K562 (cell line): ENCODE results near the gene RASGRP2. TPM values are rescaled to one million over a fixed set of nuclear protein-coding genes. Genes with fewer than 3 reads are reported as not detected.

Experiments
- ATF1 ChIP-seq, 2 experiments: fragments of 450-650 bp in 1 of 2; IDR thresholded peaks; 2 replicates each; pipeline ENCODE4 v1.6.1; 2016; ENCODE audit warnings: missing compliant biosample characterization in 1 of 2, missing genetic modification characterization in 1 of 2
- BHLHE40 ChIP-seq: IDR thresholded peaks from 2 replicates; pipeline ENCODE4 v1.6.1; 2011; ENCODE audit warnings: low read length, improper control_type of control experiment
- CBFA2T3 ChIP-seq: fragments of 450-650 bp; IDR thresholded peaks from 2 replicates; pipeline ENCODE4 v1.6.1; 2017
- CGGBP1 ChIP-seq: fragments of 250-450 bp; sonication (Bioruptor Pico); IDR thresholded peaks from 2 replicates; pipeline ENCODE4 v1.9.0; 2021; ENCODE audit warnings: mild to moderate bottlenecking
- CHD2 ChIP-seq: IDR thresholded peaks from 2 replicates; pipeline ENCODE4 v1.6.1; 2011; ENCODE audit warnings: low read depth, low read length
- CXXC5 ChIP-seq: fragments of 250-450 bp; sonication (Bioruptor Pico); IDR thresholded peaks from 2 replicates; pipeline ENCODE4 v1.8.0; 2022; ENCODE audit warnings: inconsistent platforms, mild to moderate bottlenecking, moderate library complexity
- ESRRB ChIP-seq: fragments of 250-450 bp; sonication (Bioruptor Pico); IDR thresholded peaks from 2 replicates; pipeline ENCODE4 v1.5.0; 2020; ENCODE audit warnings: mild to moderate bottlenecking, moderate library complexity, borderline replicate concordance
- HCFC1 ChIP-seq: IDR thresholded peaks from 2 replicates; pipeline ENCODE4 v1.6.1; 2012; ENCODE audit warnings: low read depth, low read length, improper control_type of control experiment
- KLF1 ChIP-seq: fragments of 450-650 bp; IDR thresholded peaks from 2 replicates; pipeline ENCODE4 v1.6.1; 2016; ENCODE audit warnings: missing genetic modification characterization, missing compliant biosample characterization
- L3MBTL2 ChIP-seq: fragments of 450-650 bp; IDR thresholded peaks from 2 replicates; pipeline ENCODE4 v1.6.1; 2016; ENCODE audit warnings: mild to moderate bottlenecking, moderate library complexity
- MAFF ChIP-seq: IDR thresholded peaks from 2 replicates; pipeline ENCODE4 v1.6.1; 2012; ENCODE audit warnings: low read length, improper control_type of control experiment
- MAZ ChIP-seq, 2 experiments: fragments of 450-650 bp in 1 of 2; sonication (generic) in 1 of 2; formaldehyde crosslinking; IDR thresholded peaks in 1 of 2; conservative IDR thresholded peaks in 1 of 2; 2 replicates each; pipeline versions ENCODE4 v1.4.0 to v1.5.0; 2020; ENCODE audit warnings: mild to moderate bottlenecking in 1 of 2, missing genetic modification reagents in 1 of 2
- NR2C1 ChIP-seq, 2 experiments: fragments of 450-650 bp; IDR thresholded peaks; 2 replicates each; pipeline ENCODE4 v1.6.1; 2017; ENCODE audit warnings: mild to moderate bottlenecking in 2 of 2, antibody characterized with exemption in 1 of 2, inconsistent platforms in 1 of 2, missing compliant biosample characterization in 1 of 2, missing genetic modification characterization in 1 of 2
- NR3C1 ChIP-seq: sonication (generic); formaldehyde crosslinking; IDR thresholded peaks from 2 replicates; pipeline ENCODE4 v1.8.1; 2022; ENCODE audit warnings: missing genetic modification reagents
- PHB ChIP-seq: fragments of 250-450 bp; sonication (Bioruptor Pico); IDR thresholded peaks from 2 replicates; pipeline ENCODE4 v1.5.0; 2021
- RBM39 ChIP-seq: fragments of 200-400 bp; formaldehyde crosslinking; optimal IDR thresholded peaks from 2 replicates; pipeline ENCODE3; 2018; ENCODE audit warnings: low read depth, low read length
- RCOR1 ChIP-seq, 2 experiments: IDR thresholded peaks; 2 replicates each; pipeline ENCODE4 v1.6.1; 2012; ENCODE audit warnings: low read depth in 2 of 2, low read length in 2 of 2, borderline replicate concordance in 1 of 2, improper control_type of control experiment in 1 of 2
- TARDBP ChIP-seq: fragments of 450-650 bp; IDR thresholded peaks from 2 replicates; pipeline ENCODE4 v1.6.1; 2016
- YY1 ChIP-seq, 3 experiments: IDR thresholded peaks; 2 replicates each; pipeline ENCODE4 v1.6.1; 2011; ENCODE audit warnings: low read length in 2 of 3, mild to moderate bottlenecking in 2 of 3, moderate library complexity in 2 of 3, borderline replicate concordance in 1 of 3, control low read depth in 1 of 3, low read depth in 1 of 3; ENCODE audit not compliant: insufficient read depth in 3 of 3, insufficient replicate concordance in 2 of 3, control insufficient read depth in 1 of 3, insufficient read length in 1 of 3; ENCODE audit errors: extremely low read depth in 1 of 3
- ZBED1 ChIP-seq: IDR thresholded peaks from 2 replicates; pipeline ENCODE4 v1.6.1; 2014
- ZNF217 ChIP-seq: sonication (generic); formaldehyde crosslinking; IDR thresholded peaks from 2 replicates; pipeline ENCODE4 v1.8.0; 2022; ENCODE audit warnings: mild to moderate bottlenecking, missing genetic modification reagents
- ZNF384 ChIP-seq: IDR thresholded peaks from 2 replicates; pipeline ENCODE4 v1.6.1; 2012; ENCODE audit warnings: low read depth, low read length, improper control_type of control experiment
- ZNF395 ChIP-seq: fragments of 200-800 bp; sonication (Bioruptor generic); IDR thresholded peaks from 2 replicates; pipeline ENCODE4 v1.6.1; 2017; ENCODE audit warnings: missing genetic modification characterization, missing compliant biosample characterization
- ZNF57 ChIP-seq: fragments of 450-650 bp; formaldehyde crosslinking; IDR thresholded peaks from 2 replicates; pipeline ENCODE4 v1.4.0; 2020; ENCODE audit warnings: mild to moderate bottlenecking, moderate library complexity
- ZNF592 ChIP-seq: fragments of 450-650 bp; IDR thresholded peaks from 2 replicates; pipeline ENCODE4 v1.6.1; 2017; ENCODE audit warnings: antibody characterized with exemption, mild to moderate bottlenecking
- polyA plus RNA-seq, 8 experiments: library from polyadenylated mRNA; depleted of rRNA in 4 of 8; stranded (reverse) in 5 of 8; unstranded in 3 of 8; fragments of >200 nt; fragmentation: Nextera tagmentation in 2 of 8; fragmentation: Illumina TruSeq in 1 of 8; extraction: Ambion mirVana in 2 of 8; extraction: Trizol in 1 of 8; gene quantifications; 2 replicates each; pipeline versions ENCODE4 v1.2.1 to v1.2.3, GENCODE V29; 2011 to 2014; ENCODE audit warnings: inconsistent platforms in 1 of 8, missing spikeins in 1 of 8
- total RNA-seq, 7 experiments: library from RNA; depleted of rRNA in 6 of 7; stranded (reverse); fragments of >200 nt in 6 of 7; fragmentation: Illumina TruSeq in 2 of 7; extraction: Trizol in 2 of 7; gene quantifications; 2 replicates each; pipeline versions ENCODE4 v1.2.1 to v1.2.3, GENCODE V29; 2011 to 2021; ENCODE audit warnings: low replicate concordance in 1 of 7

The RASGRP2 gene
- total and polyA plus RNA-seq, 9 of the 15 experiments (the other 6 are each of a cell fraction or from before 2014, with no cell fraction given) = 0.87 to 22.7 (median 5.5) TPM

DNA sequence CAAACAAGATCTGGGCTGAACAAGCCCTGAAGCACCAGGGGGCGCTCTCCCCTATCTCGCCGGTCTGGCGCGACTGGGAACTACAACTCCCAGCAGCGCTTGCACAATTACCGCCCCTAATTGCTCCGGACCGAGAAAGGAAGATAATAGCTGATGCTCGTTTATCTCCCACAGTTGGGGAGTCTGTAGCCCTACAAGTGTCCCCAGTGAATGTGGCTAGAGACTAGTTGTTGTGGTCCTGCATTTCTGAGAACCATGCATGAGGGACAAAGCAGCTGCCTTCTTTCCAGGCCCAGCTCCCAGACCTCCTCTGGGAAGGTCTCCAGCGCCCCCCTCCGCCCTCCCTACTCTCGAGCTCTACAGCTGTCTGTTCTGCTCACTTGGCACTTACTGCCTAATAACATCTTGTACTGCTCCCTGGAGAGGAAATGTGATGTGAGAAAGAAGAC lies 55.4 kb downstream of the RASGRP2 start (continued):
- TF ChIP-seq ESRRB (CRISPR knock-in tag) (no peak), MAZ (CRISPR knock-in tag; conservative IDR thresholded peaks at IDR 0.05 in 1 of 2, IDR thresholded peaks at IDR 0.05 in 1 of 2) (peak; percentile 27 to 45; a peak in 1 of 4 replicates), PHB (CRISPR knock-in tag) (no peak), ZNF384 (peak; percentile 29; the same call in 1 of the 2 replicates), ZNF217 (CRISPR knock-in tag) (no peak), NR2C1 (IDR thresholded peaks at IDR 0.05) (no peak), NR2C1 (tag; IDR thresholded peaks at IDR 0.05) (peak; percentile 78), RCOR1 (IDR thresholded peaks at IDR 0.05; ENCODE audit: borderline replicate concordance in 1 of 2, low read depth in 2 of 2, low read length in 2 of 2) (peak in 1 of 2 experiments; percentile 76; a peak in 2 of 4 replicates), ATF1 (CRISPR knock-in tag; IDR thresholded peaks at IDR 0.05) (no peak), ATF1 (tag; IDR thresholded peaks at IDR 0.05) (peak; percentile 77), CXXC5 (peak; percentile 72), ZNF395 (CRISPR knock-in tag) (0 out of 2 replicates have a peak, but pooled peaks have one; percentile 37), NR3C1 (CRISPR knock-in tag) (no peak), TARDBP (peak; percentile 45; the same call in 1 of the 2 replicates), CBFA2T3 (no peak), ZNF57 (CRISPR knock-in tag) (no peak), CHD2 (peak; percentile 56; the same call in 1 of the 2 replicates), KLF1 (tag) (peak; percentile 67; the same call in 1 of the 2 replicates), BHLHE40 (peak; percentile 13), ZNF592 (no peak), HCFC1 (peak; percentile 97), ZBED1 (peak; percentile 31; the same call in 1 of the 2 replicates), MAFF (peak; percentile 10; the same call in 1 of the 2 replicates), RBM39 (no peak), YY1 (IDR thresholded peaks at IDR 0.05; ENCODE audit: borderline replicate concordance in 1 of 3, control insufficient read depth in 1 of 3, extremely low read depth in 1 of 3, insufficient read depth in 3 of 3, insufficient read length in 1 of 3, insufficient replicate concordance in 2 of 3, low read depth in 1 of 3, low read length in 2 of 3) (peak in 2 of 3 experiments; percentile 43 to 67), CGGBP1 (no peak), L3MBTL2 (peak; percentile 57)
